HepG2 (cell line): ENCODE results near the gene ATAD1. TPM values are rescaled to one million over a fixed set of nuclear protein-coding genes. Genes with fewer than 3 reads are reported as not detected.

ENCODE experiments used
- ARID2 ChIP-seq: sonication (generic); formaldehyde crosslinking; IDR thresholded peaks from 2 replicates; pipeline ENCODE4 v1.8.1; 2022; ENCODE audit warnings: mild to moderate bottlenecking, missing genetic modification reagents, borderline replicate concordance
- EEA1 ChIP-seq: sonication (generic); formaldehyde crosslinking; IDR thresholded peaks from 2 replicates; pipeline ENCODE4 v1.5.1; 2020; ENCODE audit warnings: mild to moderate bottlenecking, missing genetic modification reagents, borderline replicate concordance
- IRX3 ChIP-seq: sonication (generic); formaldehyde crosslinking; IDR thresholded peaks from 2 replicates; pipeline ENCODE4 v1.8.1; 2023; ENCODE audit warnings: mild to moderate bottlenecking, low read depth, missing genetic modification reagents, borderline replicate concordance
- MXD4 ChIP-seq: IDR thresholded peaks from 2 replicates; pipeline ENCODE4 v1.6.1; 2016; ENCODE audit warnings: mild to moderate bottlenecking, missing biosample characterization, missing genetic modification reagents
- PPARG ChIP-seq: conservative IDR thresholded peaks from 2 replicates; pipeline ENCODE4 v1.6.1; 2016; ENCODE audit warnings: missing biosample characterization, missing genetic modification reagents
- RNF2 ChIP-seq: fragments of 450-650 bp; conservative IDR thresholded peaks from 2 replicates; pipeline ENCODE4 v1.6.1; 2016; ENCODE audit warnings: low read depth
- SYNCRIP ChIP-seq: fragments of 200-400 bp; formaldehyde crosslinking; IDR thresholded peaks from 2 replicates; pipeline ENCODE4 v1.6.1; 2018; ENCODE audit warnings: mild to moderate bottlenecking, low read depth, low read length; ENCODE audit not compliant: insufficient read depth
- ZIK1 ChIP-seq: sonication (generic); formaldehyde crosslinking; IDR thresholded peaks from 2 replicates; pipeline ENCODE4 v1.5.0; 2020; ENCODE audit warnings: mild to moderate bottlenecking, low read depth, missing genetic modification reagents, borderline replicate concordance
- ZNF33A ChIP-seq: sonication (generic); formaldehyde crosslinking; IDR thresholded peaks from 2 replicates; pipeline ENCODE4 v1.5.1; 2020; ENCODE audit warnings: missing genetic modification reagents, mild to moderate bottlenecking, moderate library complexity, borderline replicate concordance
- ZNF430 ChIP-seq: sonication (generic); formaldehyde crosslinking; IDR thresholded peaks from 2 replicates; pipeline ENCODE4 v1.9.0; 2021; ENCODE audit warnings: mild to moderate bottlenecking, missing genetic modification reagents
- ZNF451 ChIP-seq: sonication (generic); formaldehyde crosslinking; IDR thresholded peaks from 2 replicates; pipeline ENCODE4 v1.5.0; 2020; ENCODE audit warnings: mild to moderate bottlenecking, missing genetic modification reagents
- ZNF569 ChIP-seq: sonication (generic); formaldehyde crosslinking; IDR thresholded peaks from 2 replicates; pipeline ENCODE4 v1.5.0; 2020; ENCODE audit warnings: mild to moderate bottlenecking, missing genetic modification reagents, moderate library complexity, borderline replicate concordance
- ZNF614 ChIP-seq: IDR thresholded peaks from 2 replicates; pipeline ENCODE4 v1.6.1; 2018; ENCODE audit warnings: missing biosample characterization, missing genetic modification reagents, inconsistent platforms, borderline replicate concordance
- ZNF749 ChIP-seq: sonication (generic); formaldehyde crosslinking; IDR thresholded peaks from 2 replicates; pipeline ENCODE4 v1.8.0; 2022; ENCODE audit warnings: mild to moderate bottlenecking, missing genetic modification reagents, moderate library complexity, borderline replicate concordance
- ZNF776 ChIP-seq: sonication (generic); formaldehyde crosslinking; IDR thresholded peaks from 2 replicates; pipeline ENCODE4 v1.4.0; 2020; ENCODE audit warnings: mild to moderate bottlenecking, missing genetic modification reagents
- polyA plus RNA-seq, 8 experiments: library from polyadenylated mRNA; depleted of rRNA in 3 of 8; stranded (reverse) in 7 of 8; unstranded in 1 of 8; fragments of >200 nt; fragmentation: Illumina TruSeq in 4 of 8; extraction: Trizol in 4 of 8; gene quantifications; 2 replicates each; pipeline versions ENCODE4 v1.2.1 to v1.2.3, GENCODE V29; 2011 to 2016; ENCODE audit warnings: low read depth in 4 of 8, missing spikeins in 1 of 8, mixed read lengths in 1 of 8; ENCODE audit not compliant: insufficient read depth in 1 of 8
- total RNA-seq, 5 experiments: library from RNA; depleted of rRNA; stranded (reverse); fragments of >200 nt; fragmentation: Illumina TruSeq; extraction: Trizol; gene quantifications; 2 replicates each; pipeline ENCODE4 v1.2.3, GENCODE V29; 2016; ENCODE audit warnings: low read depth in 1 of 5
- TF ChIP-seq, protein P1 (sequence below): sonication (generic); formaldehyde crosslinking; IDR thresholded peaks from 2 replicates; pipeline ENCODE4 v1.5.1; 2020; ENCODE audit warnings: missing genetic modification reagents, mild to moderate bottlenecking, borderline replicate concordance
- TF ChIP-seq, protein P2 (sequence below): sonication (generic); formaldehyde crosslinking; IDR thresholded peaks from 2 replicates; pipeline ENCODE4 v1.8.0; 2022; ENCODE audit warnings: mild to moderate bottlenecking, missing genetic modification reagents, borderline replicate concordance
- TF ChIP-seq, protein P3 (sequence below): IDR thresholded peaks from 2 replicates; pipeline ENCODE4 v1.6.1; 2016; ENCODE audit warnings: mild to moderate bottlenecking, missing biosample characterization, missing genetic modification reagents
- TF ChIP-seq, protein P4 (sequence below): sonication (generic); formaldehyde crosslinking; IDR thresholded peaks from 2 replicates; pipeline ENCODE4 v1.4.0; 2020; ENCODE audit warnings: mild to moderate bottlenecking, missing genetic modification reagents

The ATAD1 gene
- total and polyA plus RNA-seq, 2 of the 13 experiments (the other 11 are each of a cell fraction or from before 2014, with no cell fraction given): 14.9 to 28.2 TPM

- TF ChIP-seq ZNF451 (no peak), IRX3 (CRISPR knock-in tag) (no peak), MXD4 (CRISPR knock-in tag) (peak; percentile 79; the same call in 1 of the 2 replicates), SYNCRIP (no peak), PPARG (CRISPR knock-in tag) (0 out of 2 replicates have a peak, but pooled peaks have one; percentile 10), ZNF749 (CRISPR knock-in tag) (peak; percentile 44; the same call in 1 of the 2 replicates), ARID2 (CRISPR knock-in tag) (peak; percentile 87; the same call in 1 of the 2 replicates), ZIK1 (CRISPR knock-in tag) (0 out of 2 replicates have a peak, but pooled peaks have one; percentile 74), ZNF33A (CRISPR knock-in tag) (no peak), ZNF776 (CRISPR knock-in tag) (no peak), RNF2 (0 out of 2 replicates have a peak, but pooled peaks have one; percentile 16), ZNF430 (CRISPR knock-in tag) (no peak), ZNF569 (no peak), ZNF614 (CRISPR knock-in tag) (0 out of 2 replicates have a peak, but pooled peaks have one; percentile 53), EEA1 (CRISPR knock-in tag) (no peak)
- TF ChIP-seq, protein P1, sequence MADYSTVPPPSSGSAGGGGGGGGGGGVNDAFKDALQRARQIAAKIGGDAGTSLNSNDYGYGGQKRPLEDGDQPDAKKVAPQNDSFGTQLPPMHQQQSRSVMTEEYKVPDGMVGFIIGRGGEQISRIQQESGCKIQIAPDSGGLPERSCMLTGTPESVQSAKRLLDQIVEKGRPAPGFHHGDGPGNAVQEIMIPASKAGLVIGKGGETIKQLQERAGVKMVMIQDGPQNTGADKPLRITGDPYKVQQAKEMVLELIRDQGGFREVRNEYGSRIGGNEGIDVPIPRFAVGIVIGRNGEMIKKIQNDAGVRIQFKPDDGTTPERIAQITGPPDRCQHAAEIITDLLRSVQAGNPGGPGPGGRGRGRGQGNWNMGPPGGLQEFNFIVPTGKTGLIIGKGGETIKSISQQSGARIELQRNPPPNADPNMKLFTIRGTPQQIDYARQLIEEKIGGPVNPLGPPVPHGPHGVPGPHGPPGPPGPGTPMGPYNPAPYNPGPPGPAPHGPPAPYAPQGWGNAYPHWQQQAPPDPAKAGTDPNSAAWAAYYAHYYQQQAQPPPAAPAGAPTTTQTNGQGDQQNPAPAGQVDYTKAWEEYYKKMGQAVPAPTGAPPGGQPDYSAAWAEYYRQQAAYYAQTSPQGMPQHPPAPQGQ: no peak
- TF ChIP-seq, protein P2, sequence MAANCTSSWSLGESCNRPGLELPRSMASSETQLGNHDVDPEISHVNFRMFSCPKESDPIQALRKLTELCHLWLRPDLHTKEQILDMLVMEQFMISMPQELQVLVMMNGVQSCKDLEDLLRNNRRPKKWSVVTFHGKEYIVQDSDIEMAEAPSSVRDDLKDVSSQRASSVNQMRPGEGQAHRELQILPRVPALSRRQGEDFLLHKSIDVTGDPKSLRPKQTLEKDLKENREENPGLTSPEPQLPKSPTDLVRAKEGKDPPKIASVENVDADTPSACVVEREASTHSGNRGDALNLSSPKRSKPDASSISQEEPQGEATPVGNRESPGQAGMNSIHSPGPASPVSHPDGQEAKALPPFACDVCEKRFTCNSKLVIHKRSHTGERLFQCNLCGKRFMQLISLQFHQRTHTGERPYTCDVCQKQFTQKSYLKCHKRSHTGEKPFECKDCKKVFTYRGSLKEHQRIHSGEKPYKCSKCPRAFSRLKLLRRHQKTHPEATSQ (CRISPR knock-in tag): no peak; the same call in 1 of the 2 replicates
- TF ChIP-seq, protein P3, sequence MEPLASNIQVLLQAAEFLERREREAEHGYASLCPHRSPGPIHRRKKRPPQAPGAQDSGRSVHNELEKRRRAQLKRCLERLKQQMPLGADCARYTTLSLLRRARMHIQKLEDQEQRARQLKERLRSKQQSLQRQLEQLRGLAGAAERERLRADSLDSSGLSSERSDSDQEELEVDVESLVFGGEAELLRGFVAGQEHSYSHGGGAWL: peak; percentile 65
- TF ChIP-seq, protein P4, sequence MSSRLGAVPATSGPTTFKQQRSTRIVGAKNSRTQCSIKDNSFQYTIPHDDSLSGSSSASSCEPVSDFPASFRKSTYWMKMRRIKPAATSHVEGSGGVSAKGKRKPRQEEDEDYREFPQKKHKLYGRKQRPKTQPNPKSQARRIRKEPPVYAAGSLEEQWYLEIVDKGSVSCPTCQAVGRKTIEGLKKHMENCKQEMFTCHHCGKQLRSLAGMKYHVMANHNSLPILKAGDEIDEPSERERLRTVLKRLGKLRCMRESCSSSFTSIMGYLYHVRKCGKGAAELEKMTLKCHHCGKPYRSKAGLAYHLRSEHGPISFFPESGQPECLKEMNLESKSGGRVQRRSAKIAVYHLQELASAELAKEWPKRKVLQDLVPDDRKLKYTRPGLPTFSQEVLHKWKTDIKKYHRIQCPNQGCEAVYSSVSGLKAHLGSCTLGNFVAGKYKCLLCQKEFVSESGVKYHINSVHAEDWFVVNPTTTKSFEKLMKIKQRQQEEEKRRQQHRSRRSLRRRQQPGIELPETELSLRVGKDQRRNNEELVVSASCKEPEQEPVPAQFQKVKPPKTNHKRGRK (CRISPR knock-in tag): no peak
Measured at GRCh38 chr10:87817609-87818504, at the start of gene ATAD1 (continued).
